Muscle layer of colon (tissue), 2 donors: Measurements from ENCODE around the gene SLC38A10.

Experiments
- H3K27ac ChIP-seq: one replicate; pipeline ENCODE4 v1.7.0; 2013; ENCODE audit warnings: low read depth, mild to moderate bottlenecking, low read length, moderate library complexity
- H3K27me3 ChIP-seq, 2 donors: one replicate each; pipeline ENCODE4 v1.7.0; 2013; ENCODE audit warnings: low read length in 2 of 2, mild to moderate bottlenecking in 2 of 2; ENCODE audit not compliant: insufficient read depth in 2 of 2, control insufficient read depth in 1 of 2
- H3K36me3 ChIP-seq: one replicate; pipeline ENCODE4 v1.7.0; 2013; ENCODE audit warnings: mild to moderate bottlenecking, low read length; ENCODE audit not compliant: insufficient read depth
- H3K4me1 ChIP-seq: one replicate; pipeline ENCODE4 v1.7.0; 2013; ENCODE audit warnings: mild to moderate bottlenecking, low read length; ENCODE audit not compliant: insufficient read depth
- H3K4me3 ChIP-seq, 2 donors: one replicate each; pipeline ENCODE4 v1.7.0; 2013; ENCODE audit warnings: low read length in 2 of 2, low read depth in 1 of 2, mild to moderate bottlenecking in 1 of 2, moderate library complexity in 1 of 2
- H3K9ac ChIP-seq: one replicate; pipeline ENCODE4 v1.7.0; 2013; ENCODE audit warnings: low read length
- H3K9me3 ChIP-seq: one replicate; pipeline ENCODE4 v1.7.0; 2013; ENCODE audit warnings: mild to moderate bottlenecking, low read length
- donor health status: abdominal sarcoma.
- donor health status: Adenocarcinoma of cecum.

The SLC38A10 gene

DNA sequence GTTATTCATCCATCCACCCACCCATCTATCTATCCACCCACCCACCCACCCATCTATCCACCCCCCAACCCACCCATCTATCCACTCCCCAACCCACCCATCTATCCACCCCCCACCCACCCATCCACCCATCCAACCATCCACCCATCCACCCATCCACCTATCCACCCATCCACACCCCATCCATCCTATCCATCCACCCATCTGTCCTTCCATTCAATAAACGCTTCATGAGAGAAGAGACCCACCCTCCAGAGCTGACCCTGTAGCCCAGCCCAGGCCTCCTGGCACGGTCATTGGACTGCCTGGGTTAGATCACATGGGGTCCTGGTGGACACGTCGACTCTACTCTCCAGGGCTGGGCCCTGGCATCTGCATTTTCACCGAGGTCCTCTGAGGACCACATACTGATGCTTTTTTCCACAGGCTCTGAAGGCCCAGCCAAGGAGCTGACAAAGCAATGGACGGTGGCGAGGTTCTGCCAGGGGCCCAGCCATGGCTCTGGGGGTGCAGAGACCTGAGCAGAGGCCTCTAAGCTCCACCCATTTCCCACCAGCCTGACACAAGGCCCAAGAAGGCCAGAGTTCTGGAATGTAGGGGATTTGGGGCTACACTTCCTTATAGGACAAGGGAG lies 41.3 kb upstream of the SLC38A10 start:
- no peak overlapping the region for H3K27ac ChIP-seq
- no peak overlapping the region for H3K9ac ChIP-seq
- H3K27me3 ChIP-seq: peaks cover 0 to 5% of the 10 kb centered on the region in 2 donors
- no peak overlapping the region for H3K4me3 ChIP-seq
- no peaks in the 10 kb centered on the region for H3K9me3 ChIP-seq
- H3K4me1 ChIP-seq: peaks cover 34% of the 10 kb centered on the region
- no peaks in the 10 kb centered on the region for H3K36me3 ChIP-seq

- peaks cover 33% of the 10 kb centered on the region for H3K4me1 ChIP-seq
- H3K27ac ChIP-seq: no peak overlapping the region
These were observed 40.7 kb upstream of the SLC38A10 start for GRCh38 chr17:81335773-81336157.

DNA sequence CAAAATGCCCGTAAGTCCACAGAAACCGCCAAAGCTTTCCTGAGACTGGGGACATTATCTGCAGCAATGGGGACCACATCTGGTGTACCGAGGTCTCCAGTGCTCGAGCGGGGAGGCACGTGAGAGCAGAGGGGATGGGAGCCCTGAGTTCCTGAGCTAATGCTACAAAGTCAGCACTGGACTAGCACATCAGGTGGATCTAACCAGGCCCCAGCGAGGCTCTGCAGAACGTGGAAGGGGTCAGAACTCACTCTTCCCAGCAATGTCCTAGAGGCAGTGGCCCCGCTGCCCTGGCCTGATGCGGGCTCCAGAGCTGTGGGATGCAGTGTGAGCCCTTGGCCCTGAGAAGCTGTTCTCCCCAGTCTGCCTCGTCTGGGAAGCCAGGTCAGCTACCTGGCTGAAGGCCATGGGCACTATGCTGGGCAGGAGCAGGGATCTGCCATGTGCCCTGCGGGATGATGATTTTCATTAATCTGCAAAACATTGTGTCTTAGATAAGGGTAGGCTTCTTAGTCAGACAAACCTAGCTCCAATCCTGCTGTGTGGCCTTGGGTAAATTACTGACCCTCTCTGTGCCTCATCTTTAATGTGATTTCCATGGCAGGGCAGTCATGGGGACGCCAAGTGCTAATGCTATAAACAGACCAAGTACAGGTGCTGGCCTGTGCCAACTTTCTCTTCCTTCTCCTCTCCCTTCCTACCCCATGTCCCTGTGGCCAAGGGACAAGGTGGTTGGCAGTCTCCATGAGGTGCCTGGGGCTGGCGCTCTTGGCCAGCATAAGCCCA lies 40.1 kb upstream of the SLC38A10 start:
- H3K27ac ChIP-seq: no peak overlapping the region
- no peak overlapping the region for H3K4me3 ChIP-seq
- H3K27me3 ChIP-seq: peaks cover 0 to 5% of the 10 kb centered on the region in 2 donors
- peaks cover 33% of the 10 kb centered on the region for H3K4me1 ChIP-seq
- no peak overlapping the region for H3K9ac ChIP-seq
- H3K9me3 ChIP-seq: no peaks in the 10 kb centered on the region
- no peaks in the 10 kb centered on the region for H3K36me3 ChIP-seq

More at GRCh38 chr17:81335773-81336157, 40.7 kb upstream of the SLC38A10 start:
- Histone ChIP-seq H3K4me3 (no peak overlapping the region), H3K9ac (no peak overlapping the region), H3K36me3 (no peaks in the 10 kb centered on the region), H3K27me3 (peaks cover 0 to 5% of the 10 kb centered on the region in 2 donors), H3K9me3 (no peaks in the 10 kb centered on the region)

DNA sequence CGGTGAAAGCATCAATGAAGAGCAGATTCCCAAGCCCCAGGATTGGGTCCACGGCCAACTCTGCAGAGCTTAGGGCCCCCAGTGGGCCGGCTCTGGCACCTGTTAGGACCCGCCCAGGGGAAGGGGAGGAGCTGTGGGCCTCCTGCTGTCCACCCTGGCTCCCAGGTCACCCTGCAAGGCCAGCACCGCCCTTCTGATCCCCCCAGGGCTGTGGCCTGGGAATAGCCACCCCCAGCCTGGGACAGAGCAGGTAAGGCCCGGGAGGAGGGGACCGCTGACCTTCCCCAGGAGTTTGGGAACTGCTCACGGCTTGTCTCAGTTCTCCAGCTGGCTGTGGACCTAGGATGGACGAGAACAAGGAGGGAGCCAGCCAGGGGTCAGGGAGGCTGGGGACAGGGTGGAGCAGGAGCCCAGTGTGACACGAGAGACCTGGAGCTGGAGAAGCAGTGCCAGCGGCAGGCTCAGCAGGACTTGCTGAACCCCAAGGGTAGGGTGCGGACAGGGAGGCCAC lies 39.3 kb upstream of the SLC38A10 start:
- Histone ChIP-seq H3K9ac (no peak overlapping the region), H3K4me1 (peaks cover 33% of the 10 kb centered on the region), H3K9me3 (no peaks in the 10 kb centered on the region), H3K36me3 (no peaks in the 10 kb centered on the region), H3K4me3 (no peak overlapping the region), H3K27me3 (peaks cover 0 to 5% of the 10 kb centered on the region in 2 donors), H3K27ac (no peak overlapping the region)

GRCh38 chr17:81333616-81334368 lies 38.7 kb upstream of the SLC38A10 start:
- Histone ChIP-seq H3K27ac (no peak overlapping the region), H3K9ac (no peak overlapping the region), H3K4me3 (no peak overlapping the region), H3K9me3 (no peaks in the 10 kb centered on the region), H3K36me3 (no peaks in the 10 kb centered on the region), H3K27me3 (peaks cover 0 to 5% of the 10 kb centered on the region in 2 donors), H3K4me1 (peaks cover 33% of the 10 kb centered on the region)

DNA sequence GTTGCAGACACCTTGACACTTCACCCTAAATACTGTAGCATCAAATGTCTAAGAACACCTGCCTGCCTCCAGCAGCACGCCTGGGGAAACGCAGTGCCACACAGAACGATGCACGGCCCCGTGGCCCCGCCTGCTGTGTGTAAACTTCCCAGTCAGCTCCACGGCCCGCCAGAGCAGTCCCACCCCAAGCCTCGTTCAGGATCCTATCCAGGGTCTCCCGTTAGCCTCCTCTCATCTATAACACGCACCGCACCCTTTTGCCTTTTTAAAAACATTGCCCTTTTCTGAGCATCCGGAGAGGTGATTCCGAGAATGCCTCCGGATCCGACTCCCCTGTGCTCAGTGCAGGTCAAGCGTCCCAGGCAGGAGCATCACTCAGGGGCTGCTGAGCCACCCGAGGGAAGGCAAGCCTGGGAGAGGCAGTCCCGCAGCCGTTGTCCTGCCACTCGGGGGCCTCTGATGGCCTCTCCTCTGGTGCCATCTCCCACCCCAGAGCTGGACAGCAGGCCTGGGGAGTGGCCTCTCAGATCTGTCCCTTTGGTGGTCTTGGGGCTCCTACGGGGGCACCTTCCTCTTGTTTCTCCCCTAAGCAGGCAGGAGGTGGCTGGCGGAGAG lies 37.9 kb upstream of the SLC38A10 start:
- peaks cover 33% of the 10 kb centered on the region for H3K4me1 ChIP-seq

DNA sequence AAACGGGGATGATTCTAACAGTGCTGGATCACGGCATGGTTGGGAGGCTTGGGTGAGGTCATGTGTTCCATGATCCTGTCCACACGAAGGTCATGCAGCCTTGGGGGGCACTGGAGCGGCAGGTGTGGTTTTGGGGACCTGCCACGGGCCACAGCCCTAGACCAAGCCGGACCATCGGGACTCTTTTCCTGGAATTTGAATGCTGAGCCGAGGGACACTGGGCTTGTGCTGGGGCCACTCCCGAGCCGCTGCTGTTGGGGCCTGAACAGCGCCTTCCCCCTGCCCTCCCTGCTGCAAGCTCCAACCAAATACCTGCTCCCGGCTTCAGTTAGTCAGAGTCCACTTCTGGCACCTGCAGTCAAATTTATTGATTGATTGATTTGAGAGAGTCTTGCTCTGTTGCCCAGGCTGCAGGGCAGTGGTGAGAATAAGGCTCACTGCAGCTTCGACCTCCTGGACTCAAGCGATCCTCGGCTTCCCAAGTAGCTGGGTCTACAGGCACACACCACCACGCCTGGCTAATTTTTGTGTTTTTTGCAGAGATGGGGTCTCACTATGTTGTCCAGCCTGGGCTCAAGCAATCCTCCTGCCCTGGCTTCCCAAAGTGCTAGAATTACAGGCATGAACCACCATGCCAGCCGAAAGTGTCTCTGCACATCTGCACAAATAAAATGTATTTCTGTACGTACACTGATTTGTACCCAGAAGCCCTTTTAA lies 37.2 kb upstream of the SLC38A10 start:
- peaks cover 0 to 5% of the 10 kb centered on the region in 2 donors for H3K27me3 ChIP-seq
- H3K9me3 ChIP-seq: no peaks in the 10 kb centered on the region
- peaks cover 28% of the 10 kb centered on the region for H3K4me1 ChIP-seq
- no peaks in the 10 kb centered on the region for H3K36me3 ChIP-seq
- H3K4me3 ChIP-seq: no peak overlapping the region
- H3K27ac ChIP-seq: no peak overlapping the region
- H3K9ac ChIP-seq: no peak overlapping the region

More for the DNA sequence above, 37.9 kb upstream of the SLC38A10 start:
- no peaks in the 10 kb centered on the region for H3K9me3 ChIP-seq
- no peaks in the 10 kb centered on the region for H3K36me3 ChIP-seq
- no peak overlapping the region for H3K9ac ChIP-seq
- no peak overlapping the region for H3K4me3 ChIP-seq
- peaks cover 0 to 5% of the 10 kb centered on the region in 2 donors for H3K27me3 ChIP-seq
- H3K27ac ChIP-seq: no peak overlapping the region

DNA sequence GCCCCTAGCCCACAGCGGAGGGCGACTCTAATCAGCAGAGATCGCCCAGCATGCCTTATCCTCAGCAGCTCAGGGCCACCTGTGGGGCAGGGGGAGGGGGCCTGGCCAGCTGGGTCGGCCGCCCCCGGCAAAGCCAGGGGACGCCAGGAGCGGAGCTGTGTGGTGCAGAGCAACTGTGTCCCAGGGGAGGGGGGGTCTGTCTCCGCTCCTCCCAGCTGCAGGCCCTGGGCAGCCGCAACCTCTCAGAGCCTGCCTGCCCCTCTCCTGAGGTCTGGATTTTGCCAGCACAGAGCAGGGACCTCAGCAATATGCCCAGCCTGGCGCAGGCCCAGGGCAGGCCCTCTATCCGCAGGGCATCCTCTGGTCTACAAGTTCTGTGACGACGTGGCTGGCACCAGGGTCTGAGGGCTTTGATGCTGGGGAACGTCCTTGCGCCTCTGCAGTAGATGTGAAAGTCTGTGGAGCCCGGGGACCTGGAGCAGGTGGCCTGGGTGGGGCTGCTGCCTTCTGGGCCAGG lies 36.5 kb upstream of the SLC38A10 start:
- Histone ChIP-seq H3K9ac (no peak overlapping the region), H3K4me3 (no peak overlapping the region), H3K27me3 (peaks cover 0 to 5% of the 10 kb centered on the region in 2 donors), H3K4me1 (peaks cover 26% of the 10 kb centered on the region), H3K36me3 (no peaks in the 10 kb centered on the region), H3K27ac (no peak overlapping the region), H3K9me3 (no peaks in the 10 kb centered on the region)

DNA sequence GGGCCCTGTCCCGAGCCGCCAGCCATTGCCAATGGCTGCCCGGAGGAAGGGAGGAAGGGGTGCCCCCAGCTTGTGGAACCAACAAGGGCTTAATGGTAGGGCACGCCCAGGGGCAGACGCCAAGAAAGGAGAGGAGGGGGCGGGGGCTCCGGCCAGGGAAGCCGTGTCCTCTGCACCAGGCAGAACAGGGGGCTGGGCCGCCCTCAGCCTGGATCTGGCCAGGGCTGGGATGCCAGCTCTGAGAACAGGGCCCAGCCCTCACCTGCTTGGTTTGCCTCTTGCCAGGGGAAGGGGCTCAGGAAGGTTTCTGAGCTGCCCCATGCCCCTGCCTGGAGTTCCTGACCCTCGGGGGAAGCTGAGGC lies 35.8 kb upstream of the SLC38A10 start:
- H3K4me1 ChIP-seq: peaks cover 25% of the 10 kb centered on the region
- H3K36me3 ChIP-seq: no peaks in the 10 kb centered on the region
- peaks cover 0 to 5% of the 10 kb centered on the region in 2 donors for H3K27me3 ChIP-seq
- no peak overlapping the region for H3K27ac ChIP-seq
- H3K9me3 ChIP-seq: no peaks in the 10 kb centered on the region
- H3K9ac ChIP-seq: no peak overlapping the region
- H3K4me3 ChIP-seq: no peak overlapping the region

GRCh38 chr17:81329927-81330883 lies 35.1 kb upstream of the SLC38A10 start:
- H3K27me3 ChIP-seq: peaks cover 0 to 5% of the 10 kb centered on the region in 2 donors
- peak overlapping the region; percentile 58 for H3K27ac ChIP-seq
- no peaks in the 10 kb centered on the region for H3K36me3 ChIP-seq
- peaks cover 25% of the 10 kb centered on the region for H3K4me1 ChIP-seq
- H3K9ac ChIP-seq: no peak overlapping the region
- no peak overlapping the region for H3K4me3 ChIP-seq
- no peaks in the 10 kb centered on the region for H3K9me3 ChIP-seq
